Activated CD4-positive, CD25-positive, alpha-beta regulatory T cell treated with anti-CD3 and anti-CD28 coated beads, Interleukin-2, amount 50 U/mL, for 24 hours (primary cell): ENCODE results near the gene SEMA7A.

Experiments
- ATAC-seq, 2 donors: fragments of 150-1000 bp; cut with Tn5 transposase; one replicate each; pipeline ENCODE4 v1.10.0; 2021; ENCODE audit warnings: mild to moderate bottlenecking in 1 of 2, moderate library complexity in 1 of 2

The SEMA7A gene

DNA sequence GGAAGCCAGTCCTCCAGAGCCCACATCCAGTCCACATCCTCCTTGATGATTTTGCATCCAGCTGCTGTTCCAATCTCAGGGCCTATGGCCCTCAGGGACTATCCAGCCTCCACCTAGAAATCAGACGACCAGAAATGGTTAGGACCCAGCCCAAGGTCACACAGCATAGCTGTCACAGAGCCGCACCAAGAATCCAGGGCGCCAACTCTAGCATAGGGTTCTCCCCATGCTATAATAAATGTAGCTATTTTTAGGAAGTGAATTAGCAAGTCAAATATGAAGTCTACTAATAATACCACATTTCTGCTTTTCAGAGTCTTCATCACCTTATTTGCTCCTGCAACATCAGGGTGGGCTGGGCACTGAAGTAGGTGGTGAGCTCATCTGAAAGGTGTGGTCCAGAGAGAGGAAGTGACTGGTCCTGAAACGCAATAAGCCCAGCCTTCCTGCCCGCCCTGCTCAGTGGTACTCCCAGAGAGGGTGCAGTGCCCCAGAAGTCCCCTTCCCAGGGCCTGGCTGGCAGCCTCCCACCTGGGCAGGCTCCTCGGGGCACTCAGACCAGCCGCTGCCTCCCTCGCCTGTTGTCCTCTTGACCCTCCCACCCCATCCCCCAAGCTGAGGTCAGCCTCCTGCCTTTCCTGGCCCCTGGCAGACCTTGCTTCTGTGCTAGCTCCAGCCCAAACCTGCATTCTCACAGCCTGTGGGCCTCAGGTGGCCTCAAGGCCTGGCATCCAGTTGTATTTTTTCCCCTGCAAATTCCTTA, 48.7 kb downstream of the SEMA7A start:
- peak; percentile 81 for ATAC-seq

DNA sequence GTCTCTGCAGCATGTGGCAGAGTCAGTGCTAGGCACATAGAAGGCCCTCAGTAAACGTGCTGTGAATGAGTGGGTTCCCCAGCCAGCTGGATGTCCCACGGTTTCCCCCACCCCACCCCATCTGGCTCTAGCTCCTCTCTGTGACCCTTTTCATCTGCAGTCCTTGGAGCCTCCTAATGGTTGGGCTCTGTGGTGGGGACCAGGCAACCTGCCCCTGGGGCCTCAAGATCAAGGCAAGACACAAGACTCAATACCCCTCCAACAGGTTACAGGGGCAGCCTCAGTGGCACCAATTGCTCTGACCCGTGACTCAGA, 49.2 kb downstream of the SEMA7A start:
- no peak for ATAC-seq

DNA sequence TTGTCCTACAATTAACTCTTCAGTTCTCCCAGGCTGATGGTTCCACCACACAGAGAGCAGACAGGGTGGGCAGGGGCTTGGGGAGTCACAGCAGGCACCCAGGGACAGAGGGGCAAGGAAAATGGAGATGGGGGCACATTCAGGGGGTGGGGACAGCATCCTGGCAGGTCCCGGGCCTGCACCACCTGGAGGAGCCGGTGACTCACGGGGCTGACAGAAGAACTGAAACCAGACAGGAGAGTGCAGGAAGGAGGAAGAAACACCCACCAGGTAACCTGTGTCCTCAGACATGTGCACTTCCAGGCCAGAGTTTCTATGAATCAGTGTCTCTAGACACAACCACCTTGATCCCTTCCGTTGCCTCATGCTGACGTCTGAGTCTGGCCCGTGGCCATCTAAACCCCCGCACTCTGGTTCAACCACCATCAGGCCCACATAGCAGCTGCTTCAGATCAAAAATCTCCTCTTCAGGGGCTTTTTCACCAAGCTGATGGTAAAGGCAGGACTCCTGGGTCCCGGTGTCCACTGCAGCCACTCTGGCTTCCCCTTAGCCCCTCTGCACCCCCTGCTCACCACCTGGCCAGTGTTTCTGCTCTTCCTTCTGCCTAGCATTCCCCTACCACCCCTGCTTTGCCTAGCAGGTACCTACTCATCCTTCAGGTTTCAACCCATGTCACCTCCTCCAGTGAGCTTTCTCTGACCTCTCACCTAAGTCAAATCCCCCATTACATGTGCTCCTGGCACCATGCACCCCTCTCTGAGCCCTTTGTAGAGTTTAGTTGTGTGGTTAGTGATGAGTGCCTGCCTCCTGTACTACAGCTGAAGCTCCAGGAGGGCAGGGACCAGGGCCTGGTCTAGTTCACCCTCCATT, 49.8 kb downstream of the SEMA7A start:
- peak; percentile 57 to 60 for ATAC-seq

DNA sequence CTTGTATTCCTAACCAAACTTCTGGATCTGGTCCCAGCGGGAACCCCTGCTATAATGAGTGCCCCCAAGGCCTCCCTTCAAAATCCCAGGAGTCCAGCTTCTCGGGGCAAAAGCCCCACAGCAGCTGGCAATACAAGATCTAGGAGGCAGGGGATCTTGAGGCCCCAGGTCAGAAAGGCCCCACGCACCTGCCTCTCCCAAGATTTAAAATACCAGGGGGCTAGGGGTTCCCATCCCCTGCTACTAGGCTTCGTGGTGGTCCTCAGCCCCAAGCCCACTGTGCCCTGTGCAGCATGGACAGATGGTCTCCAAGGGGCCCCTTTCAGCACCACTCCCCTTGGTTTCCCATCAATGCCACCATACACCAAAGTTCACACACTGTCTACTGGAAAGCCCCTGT, 50.5 kb downstream of the SEMA7A start:
- no peak for ATAC-seq

DNA sequence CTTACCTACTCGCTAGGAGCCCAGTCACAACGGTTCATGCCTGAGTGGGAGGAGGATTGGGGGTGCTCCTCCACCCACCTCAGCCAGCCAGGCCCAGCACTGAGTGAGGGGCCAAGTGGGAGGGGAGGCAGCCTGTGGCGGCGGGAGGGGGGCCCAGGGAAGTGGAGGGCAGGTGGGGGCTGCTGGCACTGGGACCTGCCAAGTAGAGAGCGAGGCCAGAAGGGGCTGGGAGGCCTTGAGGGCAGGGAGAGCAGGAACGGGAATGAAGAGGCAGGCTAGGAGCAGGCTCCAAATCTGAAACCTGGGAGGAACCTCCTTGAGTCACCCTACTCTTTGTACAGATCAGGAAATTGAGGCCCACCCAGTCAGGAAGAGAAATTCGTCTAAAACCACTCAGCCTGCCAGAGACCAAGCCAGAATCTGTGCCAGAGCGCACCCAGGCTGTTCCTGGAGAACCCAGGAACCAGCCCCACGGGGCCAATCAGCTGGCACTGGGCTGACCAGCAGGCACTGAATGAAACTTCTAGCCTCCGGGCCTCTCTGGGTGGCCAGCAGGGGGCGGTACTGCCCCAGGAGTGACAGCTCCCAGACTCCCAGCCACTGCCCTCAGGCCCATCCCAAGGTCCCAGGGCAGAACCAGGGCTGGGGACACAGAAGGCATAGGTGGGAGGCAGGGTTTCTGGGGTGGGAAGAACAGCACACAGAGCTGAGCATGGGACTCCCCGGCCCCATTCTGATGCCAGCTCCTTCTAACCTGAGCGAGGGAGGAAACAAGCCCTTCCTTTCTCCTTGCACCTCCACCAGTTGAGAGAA, 51.5 kb downstream of the SEMA7A start:
- ATAC-seq, result no peak

DNA sequence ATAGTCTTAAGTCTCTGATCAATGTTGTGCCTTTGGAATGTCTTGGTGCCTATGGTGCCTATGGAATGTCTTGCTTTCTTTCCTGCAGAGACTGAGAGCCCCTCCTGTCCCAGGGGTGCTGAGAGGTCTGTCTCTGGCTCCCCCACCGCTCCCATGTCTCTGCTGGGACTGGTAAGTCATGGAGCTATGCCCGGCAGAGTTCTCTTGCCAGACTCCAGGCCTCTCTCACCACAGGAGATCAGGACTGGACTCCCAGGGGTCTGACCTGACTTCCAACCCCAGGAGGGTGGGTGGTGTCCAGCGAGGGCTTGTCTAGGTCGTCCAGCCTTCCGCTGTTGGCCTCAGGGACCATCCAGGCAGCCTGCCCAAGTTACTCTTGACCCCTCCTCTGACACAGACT, 52.3 kb downstream of the SEMA7A start:
- no peak for ATAC-seq

DNA sequence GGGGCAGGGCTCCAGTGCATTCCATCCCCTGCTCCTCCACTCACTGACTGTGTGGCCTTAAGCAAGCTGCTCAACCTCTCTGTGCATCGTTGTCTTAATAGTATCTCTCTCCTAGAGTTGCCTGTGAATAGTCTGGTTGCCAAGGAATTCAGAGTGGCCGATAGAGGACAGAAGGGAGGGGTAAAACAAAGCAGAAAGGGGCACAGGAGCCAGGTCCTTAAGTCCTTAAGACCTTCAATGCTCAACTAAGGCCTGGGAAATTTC, 52.6 kb downstream of the SEMA7A start:
- no peak for ATAC-seq

DNA sequence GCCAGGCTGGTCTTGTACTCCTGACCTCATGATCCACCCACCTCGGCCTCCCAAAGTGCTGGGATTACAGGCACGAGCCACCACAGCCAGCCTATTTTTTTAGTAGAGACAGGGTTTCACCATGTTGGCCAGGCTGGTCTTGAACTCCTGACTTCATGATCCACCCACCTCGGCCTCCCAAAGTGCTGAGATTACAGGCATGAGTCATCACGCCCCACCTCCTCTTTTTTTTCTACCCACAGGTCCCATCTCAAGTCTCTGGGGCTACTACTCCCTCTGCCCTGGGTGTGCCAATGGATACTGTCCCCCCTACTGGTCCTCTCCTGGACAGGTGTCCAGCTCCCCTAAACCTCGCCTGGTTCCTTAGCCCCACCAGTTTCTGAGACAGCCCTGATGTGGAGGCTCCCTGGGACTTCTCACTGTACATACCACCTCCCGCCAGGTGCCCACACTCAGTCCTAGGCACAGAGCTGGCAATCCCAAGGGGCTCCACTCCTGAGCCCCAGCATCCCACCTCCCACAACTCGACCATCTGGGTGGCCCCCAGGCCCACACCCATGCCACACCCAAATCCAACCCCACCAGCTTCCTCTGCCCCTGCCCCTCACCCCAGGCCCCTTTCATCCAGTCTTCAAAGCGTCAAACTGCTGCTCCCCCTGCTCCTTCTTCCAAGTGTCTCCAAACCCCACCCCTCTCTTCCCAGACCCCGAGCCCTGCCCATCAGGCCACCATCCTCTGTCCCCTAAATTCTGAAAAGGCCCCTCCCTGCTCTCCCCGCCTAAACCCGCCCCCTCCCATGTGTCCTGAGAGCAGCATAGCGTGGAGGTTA, 53.2 kb downstream of the SEMA7A start:
- ATAC-seq, result no peak

DNA sequence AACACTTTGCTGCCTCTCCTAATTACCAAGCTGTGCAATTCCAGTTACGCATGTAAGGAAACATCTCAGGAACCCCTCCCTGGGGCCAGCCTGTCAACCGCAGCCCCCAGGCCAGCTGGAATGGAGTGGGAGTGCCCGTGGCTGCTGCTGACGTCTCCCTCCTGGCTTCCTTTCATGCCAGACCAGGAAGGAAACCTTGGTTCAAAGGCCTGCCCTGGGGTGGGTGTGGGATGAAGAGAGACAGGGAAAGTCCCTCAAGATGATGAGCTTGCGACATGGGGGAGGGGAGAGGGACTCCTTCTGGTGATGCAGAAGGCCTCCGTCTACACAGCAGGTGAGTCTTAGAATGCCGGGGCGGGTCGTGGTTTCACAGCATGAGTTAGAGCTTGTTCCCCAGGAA, 54.9 kb downstream of the SEMA7A start:
- peak; percentile 21 to 26 for ATAC-seq

DNA sequence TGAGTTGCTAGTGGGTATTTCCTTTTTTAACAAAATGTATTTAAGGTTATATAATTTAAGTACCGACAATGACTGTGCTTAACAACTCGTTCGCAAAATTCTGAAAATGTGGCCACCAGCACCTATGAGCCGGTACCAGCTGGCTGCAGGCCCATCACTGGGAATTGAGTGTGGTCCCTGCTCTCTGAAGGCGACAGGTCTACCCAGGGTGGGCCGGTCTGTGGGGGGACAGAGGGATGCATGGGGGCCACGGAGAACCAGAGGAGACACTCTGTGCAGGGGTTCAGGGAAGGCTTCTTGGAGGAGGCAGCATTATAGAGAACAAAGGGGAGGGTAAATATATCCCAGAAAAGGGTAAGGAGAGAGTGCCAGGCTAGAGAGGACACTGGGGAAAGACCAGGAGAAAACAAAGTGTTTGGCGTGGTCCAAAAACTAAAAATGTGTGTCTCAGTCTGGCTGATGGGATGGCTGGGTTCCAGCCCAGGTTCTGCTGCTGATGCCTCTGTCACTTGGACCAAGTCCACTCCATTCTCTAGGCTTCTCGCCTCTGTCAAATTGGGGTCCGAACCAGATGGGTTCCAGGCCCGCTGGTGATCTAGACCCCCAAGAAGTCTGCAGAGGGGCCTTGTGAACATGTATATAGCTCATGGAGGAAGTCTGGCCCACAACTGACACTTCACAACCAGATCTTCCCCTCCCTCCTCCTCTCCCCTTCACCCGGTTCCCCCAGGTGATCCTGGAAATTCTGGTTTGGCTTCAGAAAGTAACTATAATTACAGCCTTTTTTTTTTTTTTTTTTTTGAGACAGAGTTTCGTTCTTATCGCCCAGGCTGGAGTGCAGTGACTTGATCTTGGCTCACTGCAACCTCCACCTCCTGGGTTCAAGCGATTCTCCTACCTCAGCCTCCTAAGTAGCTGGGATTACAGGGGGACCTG, 55.7 kb downstream of the SEMA7A start:
- ATAC-seq, result no peak

DNA sequence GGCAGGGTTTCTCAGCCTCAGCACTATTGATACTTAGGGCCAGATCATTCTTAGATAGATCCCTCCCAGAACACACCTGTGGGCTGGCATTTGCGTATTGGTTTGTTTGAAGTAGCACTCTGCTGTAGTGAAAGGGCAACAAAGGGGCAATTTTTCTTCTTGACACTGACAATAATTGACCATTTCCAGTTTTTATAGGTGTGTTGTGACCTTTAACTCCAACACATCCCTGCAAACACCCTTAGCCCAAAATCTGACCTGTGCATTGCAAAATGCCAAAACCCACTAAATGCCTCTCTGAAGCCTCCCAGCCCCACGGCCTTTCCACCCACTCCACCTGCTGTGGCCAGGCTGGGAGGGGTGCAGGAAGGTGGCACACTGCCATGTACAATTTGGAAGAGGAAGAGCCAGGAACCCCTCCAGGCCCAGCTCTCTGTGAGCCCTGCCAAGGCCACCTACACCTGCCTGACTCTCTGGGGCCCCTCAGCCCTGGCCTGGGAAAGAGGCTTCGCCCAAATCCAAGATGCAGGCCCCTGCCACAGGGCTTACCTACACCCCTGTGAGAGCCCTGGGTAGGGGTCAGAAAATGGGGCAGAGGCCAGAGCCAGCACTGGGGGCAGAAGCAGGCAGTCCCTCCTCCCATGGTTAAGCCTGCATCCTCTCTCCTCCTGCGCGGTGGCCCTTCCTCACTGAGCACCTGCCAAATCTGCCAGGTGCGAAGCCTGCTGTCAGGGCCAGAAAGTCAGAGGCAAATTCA, 56.8 kb downstream of the SEMA7A start:
- ATAC-seq, result no peak

DNA sequence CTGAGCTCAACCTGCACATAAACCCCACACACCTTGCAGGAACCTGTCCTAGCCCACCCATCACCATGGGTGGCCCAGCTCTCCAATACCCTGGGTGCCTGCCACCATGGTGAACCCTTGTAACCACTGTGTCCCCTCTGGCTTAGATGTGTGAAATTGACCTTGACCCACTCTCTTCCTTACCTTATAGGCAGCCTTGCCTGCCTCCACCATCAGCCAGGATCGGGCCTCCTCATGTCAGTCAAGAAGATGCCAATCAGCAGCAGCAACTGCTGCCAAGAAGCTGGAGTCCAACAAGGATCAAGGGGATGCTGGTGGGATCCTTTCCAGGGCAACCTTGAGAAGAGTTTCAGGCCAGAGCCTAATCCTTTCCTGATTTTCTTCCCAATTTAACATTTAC, 57.5 kb downstream of the SEMA7A start:
- ATAC-seq, result no peak

DNA sequence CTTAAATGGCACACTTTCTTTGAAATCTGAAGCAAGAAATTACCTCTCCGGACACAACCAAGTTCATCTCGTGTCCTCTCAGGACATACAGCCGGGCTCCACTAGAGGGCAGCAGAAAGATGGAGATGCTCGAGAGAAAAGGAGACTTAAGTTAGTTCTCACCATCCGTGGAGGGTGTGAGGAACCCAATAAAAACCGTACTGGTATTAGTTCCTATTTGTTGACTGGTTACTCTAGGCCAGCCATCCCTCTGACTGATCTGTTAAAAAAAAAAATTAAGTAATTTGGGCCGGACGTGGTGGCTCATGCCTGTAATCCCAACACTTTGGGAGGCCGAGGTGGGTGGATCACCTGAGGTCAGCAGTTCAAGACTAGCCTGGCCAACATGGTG, 58.5 kb downstream of the SEMA7A start:
- peak; percentile 14 to 33 for ATAC-seq

DNA sequence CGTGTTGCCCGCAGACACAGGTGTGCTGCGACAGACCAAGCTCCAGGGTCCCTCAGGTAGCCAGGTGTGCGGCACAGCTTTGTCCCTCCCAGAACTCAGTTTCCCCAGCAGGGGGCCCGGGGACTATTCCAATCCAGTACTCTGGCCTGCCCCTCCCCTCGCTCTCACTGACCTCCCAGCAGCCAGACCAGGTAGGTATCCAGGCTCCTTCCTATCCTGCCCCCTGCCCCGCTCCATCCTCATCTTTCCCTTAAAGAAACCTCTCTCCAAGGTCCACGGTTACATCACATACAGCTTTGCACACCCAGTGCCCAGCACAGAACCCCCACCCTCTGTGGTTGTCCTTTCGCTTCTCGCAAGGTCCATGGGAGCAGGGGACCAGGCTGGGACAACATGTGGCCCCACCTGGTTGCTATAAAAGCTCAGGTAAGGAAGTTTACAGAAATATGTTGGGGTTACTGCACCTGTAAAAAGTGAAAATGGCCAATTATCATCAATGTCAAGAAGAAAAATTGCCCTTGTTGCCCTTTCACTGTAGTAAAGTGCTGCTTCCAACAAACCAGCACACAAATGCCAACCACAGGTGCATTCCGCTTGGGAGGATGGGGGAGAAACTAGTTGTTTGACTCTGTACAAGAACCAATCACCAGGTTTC, 59.0 kb downstream of the SEMA7A start:
- ATAC-seq, result no peak

DNA sequence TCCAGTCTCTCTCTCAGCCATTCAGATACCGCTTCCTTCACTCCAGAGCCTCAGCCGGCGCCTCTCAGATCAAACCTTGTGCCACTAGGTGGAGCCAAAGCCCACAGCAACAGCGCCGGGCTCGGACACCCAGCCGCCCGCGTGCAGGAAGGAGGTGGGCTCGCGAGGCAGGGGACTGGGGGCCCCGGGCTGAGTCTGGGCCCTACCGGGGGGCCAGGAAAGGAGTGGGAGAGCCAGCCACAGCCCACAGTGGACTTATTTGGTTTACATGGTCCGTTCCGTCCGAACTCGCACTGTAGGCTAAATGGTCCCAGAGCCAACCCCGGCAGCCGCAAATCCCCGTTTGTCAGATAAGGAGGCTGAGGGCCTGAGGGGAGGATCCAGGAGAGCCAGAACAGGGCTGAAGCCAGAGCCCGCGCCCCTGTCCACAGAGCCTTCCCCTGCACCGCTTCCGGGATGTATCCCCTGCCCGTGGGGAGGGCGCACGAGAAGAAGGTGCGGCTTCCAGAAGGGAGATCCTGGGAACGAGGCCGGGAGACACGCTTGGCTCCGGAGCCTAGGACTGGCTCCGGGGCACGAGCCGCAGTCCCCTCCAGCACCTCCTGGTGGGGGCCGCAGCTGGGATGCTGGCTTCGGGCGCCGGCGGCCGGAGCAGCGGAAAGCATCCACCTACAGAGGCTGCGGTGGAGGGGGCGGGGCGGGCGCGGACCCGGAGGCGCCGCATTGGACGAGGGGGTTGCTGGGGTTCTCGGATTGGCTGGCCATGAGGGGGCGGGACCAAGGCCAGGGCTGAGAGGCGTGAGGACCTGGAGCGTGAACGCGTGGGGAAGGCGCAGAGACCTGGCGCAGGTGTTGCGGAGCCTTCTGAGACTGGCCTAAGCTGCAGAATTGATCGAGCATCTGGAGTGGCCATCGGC, 59.8 kb downstream of the SEMA7A start:
- peak; percentile 93 to 94 for ATAC-seq

DNA sequence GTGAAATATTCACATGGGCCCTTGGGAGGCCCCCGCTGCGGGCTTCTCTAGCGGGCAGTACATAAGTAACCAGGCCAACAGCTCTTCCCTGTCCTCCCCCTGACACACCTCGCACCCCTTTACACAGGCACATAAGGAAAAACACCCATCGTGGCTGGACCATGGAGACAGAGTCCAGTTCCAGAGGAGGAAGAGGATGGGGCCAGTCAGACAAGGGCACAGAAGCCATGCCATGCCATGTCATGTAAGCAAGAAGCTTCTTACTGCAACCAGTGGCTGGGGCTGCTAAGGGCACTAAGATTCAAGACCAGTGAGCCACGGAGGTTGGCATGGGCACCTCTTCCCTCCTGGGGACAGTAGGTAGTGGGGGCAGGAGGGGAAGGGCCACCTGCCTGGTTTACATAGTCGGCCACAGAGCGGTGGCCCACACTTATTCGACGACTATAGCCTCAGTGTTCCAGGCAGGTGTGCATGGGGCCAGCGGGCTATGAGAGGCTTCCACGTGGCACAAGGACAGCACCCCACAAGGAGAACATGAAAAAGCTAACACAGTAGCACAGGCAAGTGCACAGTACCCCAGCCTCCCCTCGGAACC, 60.6 kb downstream of the SEMA7A start:
- ATAC-seq, result no peak

DNA sequence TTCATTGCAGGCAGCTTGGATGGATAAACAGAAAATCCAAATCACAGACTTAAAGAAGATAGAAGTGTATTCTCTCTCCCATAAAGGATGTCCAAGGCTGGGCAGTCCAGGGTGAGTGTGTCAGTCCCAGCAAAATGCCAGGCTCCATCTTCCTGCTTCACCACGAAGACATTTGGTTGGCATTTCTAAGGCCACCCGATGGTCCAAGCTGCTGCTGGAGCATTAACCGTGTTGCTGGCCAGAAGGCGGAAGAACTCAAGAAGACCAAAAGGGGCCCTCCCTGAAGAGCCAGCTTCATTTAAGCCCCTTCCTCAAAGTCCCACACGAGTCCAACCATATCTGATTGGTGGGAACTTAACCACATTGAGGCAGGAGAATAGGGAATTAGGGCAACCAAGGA, 63.3 kb downstream of the SEMA7A start:
- no peak for ATAC-seq

DNA sequence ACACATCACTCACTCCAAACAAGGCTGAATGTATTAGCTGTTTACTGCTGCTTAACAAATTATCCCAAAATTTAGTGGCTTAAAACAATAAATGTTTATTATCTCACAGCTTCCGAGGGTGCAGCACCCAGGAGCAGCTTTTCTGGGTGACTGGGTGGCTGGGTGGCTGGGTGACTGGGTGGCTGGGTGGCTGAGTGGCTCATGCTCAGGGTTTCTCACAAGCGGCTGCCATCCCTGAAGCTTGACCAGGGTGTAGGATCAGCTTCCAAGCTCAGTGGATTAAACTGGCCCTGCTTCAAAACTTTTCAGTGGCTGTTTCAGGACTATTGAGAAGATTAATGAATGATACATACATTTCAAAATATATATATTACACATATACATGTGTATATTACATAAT, 64.0 kb downstream of the SEMA7A start:
- ATAC-seq, result no peak
